Measurements from ENCODE around the gene TSPY9.
"Not testable (repeated sequence)": the region's sequence is repeated elsewhere in the genome, so short reads cannot be mapped to it uniquely, and the experiment has no call there.

Gene TSPY9

GRCh38 chrY:9486967-9487366 lies at the start of gene TSPY9:
TSPY9 (plus strand) TSS chrY:9487267; CDS start chrY:9487313, 46 bp downstream.
- not testable (repeated sequence) for DNase-seq (ENCODE audit: low read depth)

GRCh38 chrY:9466655-9467054 lies 20.4 kb upstream of the TSPY9 start, which contains the start of gene TSPY1:
TSPY1 (plus strand) TSS chrY:9466955; CDS start chrY:9467001, 46 bp downstream.
- DNase-seq (ENCODE audit: low read depth) = not testable (repeated sequence)

GRCh38 chrY:9504396-9504795 lies 17.3 kb downstream of the TSPY9 start:
- not testable (repeated sequence) for DNase-seq (ENCODE audit: low read depth)

- not testable (repeated sequence) for DNase-seq (ENCODE audit: low read depth)
Measured at GRCh38 chrY:9516287-9516686, 29.2 kb downstream of the TSPY9 start.

- DNase-seq (ENCODE audit: low read depth) = not testable (repeated sequence)
Measured at GRCh38 chrY:9527580-9527979, 40.5 kb downstream of the TSPY9 start, which contains the start of gene TSPY10. TSPY10 (plus strand) TSS chrY:9527880; CDS start chrY:9527926, 46 bp downstream.

All from stimulated activated CD8-positive, alpha-beta memory T cell treated with anti-CD3 and anti-CD28 coated beads, Interleukin-12 subunit alpha, Interleukin-12 subunit beta, amount 100 ng/mL, for 1 hour (primary cell).